Ovary (tissue), 3 donors: ENCODE data around the gene LNPEP.
A peak's percentile ranks its signal among the peaks of the same experiment; 100 is the strongest.

Experiments used
- EP300 ChIP-seq: sonication (generic); formaldehyde crosslinking; IDR thresholded peaks from one replicate; pipeline ENCODE4 v1.6.1; 2017; ENCODE audit warnings: antibody characterized with exemption
- POLR2A ChIP-seq: fragments of 450-650 bp; IDR thresholded peaks from one replicate; pipeline ENCODE4 v1.6.1; 2017; ENCODE audit warnings: antibody characterized with exemption, mild to moderate bottlenecking, moderate library complexity
- TF ChIP-seq, protein P1 (sequence below), 3 donors: fragments of 450-650 bp in 2 of 3; fragments of 200-600 bp in 1 of 3; IDR thresholded peaks; one replicate each; pipeline versions ENCODE4 v1.5.1 to v1.8.0; 2016 to 2022; ENCODE audit warnings: antibody characterized with exemption in 3 of 3, mild to moderate bottlenecking in 1 of 3
- donor health status: DM: no; HTN: no; CAD: no.

DNA sequence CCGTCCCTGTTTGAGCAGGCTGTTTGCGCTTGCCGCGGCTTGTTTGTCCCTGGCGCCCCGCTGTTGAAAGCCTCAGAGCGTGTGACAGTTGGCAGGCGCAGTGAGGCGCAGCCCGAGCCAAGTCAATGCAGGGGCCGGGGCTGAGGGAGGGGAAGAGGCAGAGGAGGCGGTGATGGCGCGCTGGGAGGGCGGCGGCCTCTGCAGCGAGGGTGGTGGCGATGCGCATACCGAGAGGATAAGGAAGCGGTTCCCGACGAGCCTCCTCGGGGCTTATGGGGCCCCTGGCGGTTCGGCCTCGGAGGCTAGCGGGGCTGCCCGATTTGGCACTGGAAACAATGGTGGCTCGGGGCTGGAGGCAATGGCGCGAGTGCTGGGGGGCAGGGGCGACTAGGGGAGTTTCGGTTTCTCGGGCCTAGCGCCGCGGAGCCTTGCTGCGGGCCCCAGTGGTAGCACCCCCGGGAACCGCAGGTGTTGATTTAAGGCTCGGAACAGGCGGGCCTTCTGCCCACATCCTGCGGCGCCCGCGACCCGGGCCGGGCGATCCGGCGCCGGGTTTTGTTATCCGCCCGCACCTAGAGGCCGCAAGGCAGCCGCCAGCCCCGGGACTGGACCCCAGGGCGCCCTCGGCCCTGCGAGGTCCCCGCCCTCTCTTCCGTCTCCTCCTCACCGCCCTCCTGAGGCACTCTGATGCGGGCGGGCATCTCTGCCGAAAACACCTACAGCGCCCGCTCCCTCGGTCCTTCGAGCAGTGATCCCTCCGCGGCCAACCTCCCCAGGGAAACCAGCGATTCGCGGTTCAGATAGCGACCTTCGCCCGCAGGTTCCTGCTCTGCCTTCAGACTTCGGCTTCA, 947 bp upstream of the LNPEP start:
- TF ChIP-seq, protein P1, sequence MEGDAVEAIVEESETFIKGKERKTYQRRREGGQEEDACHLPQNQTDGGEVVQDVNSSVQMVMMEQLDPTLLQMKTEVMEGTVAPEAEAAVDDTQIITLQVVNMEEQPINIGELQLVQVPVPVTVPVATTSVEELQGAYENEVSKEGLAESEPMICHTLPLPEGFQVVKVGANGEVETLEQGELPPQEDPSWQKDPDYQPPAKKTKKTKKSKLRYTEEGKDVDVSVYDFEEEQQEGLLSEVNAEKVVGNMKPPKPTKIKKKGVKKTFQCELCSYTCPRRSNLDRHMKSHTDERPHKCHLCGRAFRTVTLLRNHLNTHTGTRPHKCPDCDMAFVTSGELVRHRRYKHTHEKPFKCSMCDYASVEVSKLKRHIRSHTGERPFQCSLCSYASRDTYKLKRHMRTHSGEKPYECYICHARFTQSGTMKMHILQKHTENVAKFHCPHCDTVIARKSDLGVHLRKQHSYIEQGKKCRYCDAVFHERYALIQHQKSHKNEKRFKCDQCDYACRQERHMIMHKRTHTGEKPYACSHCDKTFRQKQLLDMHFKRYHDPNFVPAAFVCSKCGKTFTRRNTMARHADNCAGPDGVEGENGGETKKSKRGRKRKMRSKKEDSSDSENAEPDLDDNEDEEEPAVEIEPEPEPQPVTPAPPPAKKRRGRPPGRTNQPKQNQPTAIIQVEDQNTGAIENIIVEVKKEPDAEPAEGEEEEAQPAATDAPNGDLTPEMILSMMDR (IDR thresholded peaks at IDR 0.05), result peak in 2 of 3 donors; percentile 18 to 52
- peak; percentile 76 for TF ChIP-seq POLR2A
- TF ChIP-seq EP300, result no peak
